Activated B cell treated with CpG ODN at 0.5 μM for 24 hours (primary cell): ENCODE data around the gene OLA1. TPM values are rescaled to one million over a fixed set of nuclear protein-coding genes. Genes with fewer than 3 reads are reported as not detected.

Source experiments
- ATAC-seq: fragments of 200-7000 bp; cut with Tn5 transposase; one replicate; pipeline ENCODE4 v1.10.0; 2021; ENCODE audit warnings: low read depth, mild to moderate bottlenecking, moderate library complexity
- CTCF ChIA-PET: fragments of 350-600 bp; sonication (Branson Sonifier 250); formaldehyde crosslinking; loops from one replicate; lab custom pipeline; 2021; ENCODE audit warnings: antibody characterized with exemption; lab: Charles Lee
- POLR2A ChIA-PET: fragments of 350-600 bp; sonication (Branson Sonifier 250); formaldehyde crosslinking; loops from one replicate; lab custom pipeline; 2021; ENCODE audit warnings: antibody characterized with exemption; lab: Charles Lee
- DNase-seq: peaks from one replicate; pipeline ENCODE4 v3.0.0; 2022
- H3K27ac Mint-ChIP-seq: one replicate; pipeline ENCODE4 v1.8.0; 2020; ENCODE audit warnings: mixed read lengths
- H3K27me3 Mint-ChIP-seq: one replicate; pipeline ENCODE4 v1.8.0; 2021; ENCODE audit warnings: mixed read lengths
- H3K36me3 Mint-ChIP-seq: one replicate; pipeline ENCODE4 v1.8.0; 2021; ENCODE audit warnings: low read depth, mixed read lengths
- H3K4me1 Mint-ChIP-seq: one replicate; pipeline ENCODE4 v1.8.0; 2021; ENCODE audit warnings: mixed read lengths
- H3K4me3 Mint-ChIP-seq: one replicate; pipeline ENCODE4 v1.8.0; 2020; ENCODE audit warnings: mild to moderate bottlenecking, mixed read lengths
- H3K9me3 Mint-ChIP-seq: one replicate; pipeline ENCODE4 v1.8.0; 2020; ENCODE audit warnings: mixed read lengths
- CTCF ChIP-seq: fragments of 200-600 bp; IDR thresholded peaks from one replicate; pipeline ENCODE4 v1.8.0; 2022; ENCODE audit warnings: antibody characterized with exemption, mild to moderate bottlenecking
- intact Hi-C: fragments of 100-400 bp; cut with micrococcal nuclease; formaldehyde crosslinking; loops from one replicate; pipeline ENCODE4 v1.15.1; 2024
- total RNA-seq: library from RNA; stranded (reverse); gene quantifications from 2 replicates; pipeline ENCODE4 v1.2.3, GENCODE V29; 2022

OLA1 gene
- total RNA-seq, 1 donor from 2014 or later: 74.4 TPM

GRCh38 chr2:174219321-174219720, 29.0 kb downstream of the OLA1 start:
- POLR2A ChIA-PET: no interaction called here

GRCh38 chr2:174218773-174219172, 29.6 kb downstream of the OLA1 start:
- no peak for TF ChIP-seq CTCF
- no peak overlapping the region for H3K4me3 Mint-ChIP-seq
- POLR2A ChIA-PET: no interaction called here
- intact Hi-C loops: no loop called here
- CTCF ChIA-PET: no interaction called here
- DNase-seq: no peak
- no peaks in the 10 kb centered on the region for H3K4me1 Mint-ChIP-seq
- H3K27ac Mint-ChIP-seq: no peak overlapping the region
- peaks cover 8% of the 10 kb centered on the region for H3K36me3 Mint-ChIP-seq
- no peaks in the 10 kb centered on the region for H3K27me3 Mint-ChIP-seq
- ATAC-seq: no peak
- no peaks in the 10 kb centered on the region for H3K9me3 Mint-ChIP-seq

More at GRCh38 chr2:174219321-174219720, 29.0 kb downstream of the OLA1 start:
- CTCF ChIA-PET: no interaction called here
- no peaks in the 10 kb centered on the region for H3K4me1 Mint-ChIP-seq
- DNase-seq (no peak), ATAC-seq (no peak)
- no peaks in the 10 kb centered on the region for H3K9me3 Mint-ChIP-seq
- H3K27ac Mint-ChIP-seq: no peak overlapping the region
- no peaks in the 10 kb centered on the region for H3K27me3 Mint-ChIP-seq
- intact Hi-C loops: no loop called here
- TF ChIP-seq CTCF: no peak
- H3K4me3 Mint-ChIP-seq: no peak overlapping the region
- peaks cover 10% of the 10 kb centered on the region for H3K36me3 Mint-ChIP-seq

- intact Hi-C loops: no loop called here
- Mint-ChIP-seq H3K27ac (no peak overlapping the region), H3K36me3 (peaks cover 10% of the 10 kb centered on the region), H3K4me3 (no peak overlapping the region), H3K27me3 (no peaks in the 10 kb centered on the region), H3K9me3 (no peaks in the 10 kb centered on the region), H3K4me1 (no peaks in the 10 kb centered on the region)
- no peak for ATAC-seq
- TF ChIP-seq CTCF: no peak
- DNase-seq: no peak
- POLR2A ChIA-PET: no interaction called here
- CTCF ChIA-PET: no interaction called here
Measured at GRCh38 chr2:174217869-174218268, 30.5 kb downstream of the OLA1 start.

GRCh38 chr2:174211954-174212353, 36.4 kb downstream of the OLA1 start:
- H3K36me3 Mint-ChIP-seq: peaks cover 6% of the 10 kb centered on the region
- no peaks in the 10 kb centered on the region for H3K4me1 Mint-ChIP-seq
- no peak for TF ChIP-seq CTCF
- DNase-seq (no peak), ATAC-seq (no peak)
- CTCF ChIA-PET: no interaction called here
- POLR2A ChIA-PET: no interaction called here
- H3K27ac Mint-ChIP-seq: no peak overlapping the region
- no peak overlapping the region for H3K4me3 Mint-ChIP-seq
- intact Hi-C loops: no loop called here
- no peaks in the 10 kb centered on the region for H3K9me3 Mint-ChIP-seq
- H3K27me3 Mint-ChIP-seq: no peaks in the 10 kb centered on the region

GRCh38 chr2:174210862-174211261, 37.5 kb downstream of the OLA1 start:
- ChIA-PET POLR2A (no interaction called here), CTCF (no interaction called here)
- H3K27ac Mint-ChIP-seq: no peak overlapping the region
- intact Hi-C loops: no loop called here
- no peaks in the 10 kb centered on the region for H3K27me3 Mint-ChIP-seq
- no peaks in the 10 kb centered on the region for H3K4me1 Mint-ChIP-seq
- H3K9me3 Mint-ChIP-seq: no peaks in the 10 kb centered on the region
- DNase-seq (no peak), ATAC-seq (no peak)
- H3K36me3 Mint-ChIP-seq: peaks cover 6% of the 10 kb centered on the region
- no peak for TF ChIP-seq CTCF
- no peak overlapping the region for H3K4me3 Mint-ChIP-seq
